ENCODE measurements around the gene SORT1.

SORT1 gene

GRCh38 chr1:109304226-109304920 lies 93.3 kb downstream of the SORT1 start:
- no peak overlapping the region for H3K4me3 ChIP-seq (ENCODE audit: control insufficient read depth, low read depth, low read length)
- DNase-seq (ENCODE audit: low read depth): no peak
- no peak for TF ChIP-seq CTCF (IDR thresholded peaks at IDR 0.05; ENCODE audit: control insufficient read depth, insufficient read depth, low read depth, low read length, missing control alignments)

GRCh38 chr1:109301874-109302273 lies 95.8 kb downstream of the SORT1 start:
- no peak overlapping the region for H3K4me3 ChIP-seq (ENCODE audit: control insufficient read depth, low read depth, low read length)
- DNase-seq (ENCODE audit: low read depth): no peak
- no peak for TF ChIP-seq CTCF (IDR thresholded peaks at IDR 0.05; ENCODE audit: control insufficient read depth, insufficient read depth, low read depth, low read length, missing control alignments)

- no peak overlapping the region for H3K4me3 ChIP-seq (ENCODE audit: control insufficient read depth, low read depth, low read length)
- DNase-seq (ENCODE audit: low read depth): no peak
- no peak for TF ChIP-seq CTCF (IDR thresholded peaks at IDR 0.05; ENCODE audit: control insufficient read depth, insufficient read depth, low read depth, low read length, missing control alignments)
Measured at GRCh38 chr1:109300650-109301151, 97.0 kb downstream of the SORT1 start.

GRCh38 chr1:109299558-109300343 lies 98.0 kb downstream of the SORT1 start:
- TF ChIP-seq CTCF (IDR thresholded peaks at IDR 0.05; ENCODE audit: control insufficient read depth, insufficient read depth, low read depth, low read length, missing control alignments): no peak
- H3K4me3 ChIP-seq (ENCODE audit: control insufficient read depth, low read depth, low read length): no peak overlapping the region
- DNase-seq (ENCODE audit: low read depth): no peak

GRCh38 chr1:109298666-109299557 lies 98.8 kb downstream of the SORT1 start:
- no peak for TF ChIP-seq CTCF (IDR thresholded peaks at IDR 0.05; ENCODE audit: control insufficient read depth, insufficient read depth, low read depth, low read length, missing control alignments)
- DNase-seq (ENCODE audit: low read depth): peak; percentile 54
- no peak overlapping the region for H3K4me3 ChIP-seq (ENCODE audit: control insufficient read depth, low read depth, low read length)

GRCh38 chr1:109296782-109297181 lies 100.9 kb downstream of the SORT1 start:
- H3K4me3 ChIP-seq (ENCODE audit: control insufficient read depth, low read depth, low read length): no peak overlapping the region
- no peak for DNase-seq (ENCODE audit: low read depth)
- TF ChIP-seq CTCF (IDR thresholded peaks at IDR 0.05; ENCODE audit: control insufficient read depth, insufficient read depth, low read depth, low read length, missing control alignments): no peak

Data from AG09309 (cell line).